KMS-11 (cell line): ENCODE measurements around the gene SLC19A1.
"Not testable (repeated sequence)": the region's sequence is repeated elsewhere in the genome, so short reads cannot be mapped to it uniquely, and the experiment has no call there.

Source experiments
- H2AFZ ChIP-seq: fragments of 200-600 bp; sonication (generic); 2 replicates; pipeline ENCODE4 v1.6.1; 2016; ENCODE audit warnings: antibody characterized with exemption, mixed run types, low read depth
- H3K27ac ChIP-seq: fragments of 200-600 bp; sonication (generic); 2 replicates; pipeline ENCODE4 v1.6.1; 2016; ENCODE audit warnings: mild to moderate bottlenecking, mixed run types
- H3K27me3 ChIP-seq: fragments of 200-600 bp; sonication (generic); 2 replicates; pipeline ENCODE4 v1.6.1; 2017; ENCODE audit warnings: mild to moderate bottlenecking, low read depth, mixed run types, moderate library complexity; ENCODE audit not compliant: insufficient read depth
- H3K36me3 ChIP-seq: fragments of 200-600 bp; sonication (generic); 2 replicates; pipeline ENCODE4 v1.6.1; 2017; ENCODE audit warnings: mild to moderate bottlenecking, mixed run types; ENCODE audit not compliant: insufficient read depth
- H3K4me1 ChIP-seq: fragments of 200-600 bp; sonication (generic); 2 replicates; pipeline ENCODE4 v1.6.1; 2016; ENCODE audit warnings: mild to moderate bottlenecking, low read depth, mixed run types; ENCODE audit not compliant: poor library complexity, severe bottlenecking
- H3K4me2 ChIP-seq: fragments of 200-600 bp; sonication (generic); 2 replicates; pipeline ENCODE4 v1.7.0; 2016; ENCODE audit warnings: mild to moderate bottlenecking, mixed run types
- H3K4me3 ChIP-seq: fragments of 200-600 bp; sonication (generic); IDR thresholded peaks from 2 replicates; pipeline ENCODE4 v1.6.1; 2017; ENCODE audit warnings: low read depth, low read length, mixed read lengths; ENCODE audit not compliant: insufficient read depth
- H3K79me2 ChIP-seq: fragments of 200-600 bp; sonication (generic); 2 replicates; pipeline ENCODE4 v1.6.1; 2016; ENCODE audit warnings: low read depth, mixed run types; ENCODE audit not compliant: insufficient read depth
- H3K9ac ChIP-seq: fragments of 200-600 bp; sonication (generic); 2 replicates; pipeline ENCODE4 v1.6.1; 2016; ENCODE audit warnings: mild to moderate bottlenecking, mixed run types
- H4K20me1 ChIP-seq: fragments of 200-600 bp; sonication (generic); 2 replicates; pipeline ENCODE4 v1.6.1; 2016; ENCODE audit warnings: mild to moderate bottlenecking, mixed run types; ENCODE audit not compliant: insufficient read depth
- TF ChIP-seq, protein P1 (sequence below): fragments of 200-600 bp; sonication (generic); conservative IDR thresholded peaks from 2 replicates; pipeline ENCODE4 v1.6.1; 2017; ENCODE audit warnings: low read depth, mild to moderate bottlenecking, antibody characterized with exemption, low read length, moderate library complexity, mixed read lengths

SLC19A1 gene

GRCh38 chr21:45506241-45506817, 35.9 kb downstream of the SLC19A1 start:
- Histone ChIP-seq H3K79me2 (no peaks in the 10 kb centered on the region), H2AFZ (no peak overlapping the region), H4K20me1 (no peaks in the 10 kb centered on the region), H3K27me3 (peaks cover 33% of the 10 kb centered on the region; the same call in 1 of the 2 replicates), H3K9ac (no peak overlapping the region), H3K4me2 (no peak overlapping the region), H3K4me3 (no peak overlapping the region), H3K27ac (no peak overlapping the region), H3K4me1 (no peaks in the 10 kb centered on the region), H3K36me3 (no peaks in the 10 kb centered on the region)
- TF ChIP-seq, protein P1, sequence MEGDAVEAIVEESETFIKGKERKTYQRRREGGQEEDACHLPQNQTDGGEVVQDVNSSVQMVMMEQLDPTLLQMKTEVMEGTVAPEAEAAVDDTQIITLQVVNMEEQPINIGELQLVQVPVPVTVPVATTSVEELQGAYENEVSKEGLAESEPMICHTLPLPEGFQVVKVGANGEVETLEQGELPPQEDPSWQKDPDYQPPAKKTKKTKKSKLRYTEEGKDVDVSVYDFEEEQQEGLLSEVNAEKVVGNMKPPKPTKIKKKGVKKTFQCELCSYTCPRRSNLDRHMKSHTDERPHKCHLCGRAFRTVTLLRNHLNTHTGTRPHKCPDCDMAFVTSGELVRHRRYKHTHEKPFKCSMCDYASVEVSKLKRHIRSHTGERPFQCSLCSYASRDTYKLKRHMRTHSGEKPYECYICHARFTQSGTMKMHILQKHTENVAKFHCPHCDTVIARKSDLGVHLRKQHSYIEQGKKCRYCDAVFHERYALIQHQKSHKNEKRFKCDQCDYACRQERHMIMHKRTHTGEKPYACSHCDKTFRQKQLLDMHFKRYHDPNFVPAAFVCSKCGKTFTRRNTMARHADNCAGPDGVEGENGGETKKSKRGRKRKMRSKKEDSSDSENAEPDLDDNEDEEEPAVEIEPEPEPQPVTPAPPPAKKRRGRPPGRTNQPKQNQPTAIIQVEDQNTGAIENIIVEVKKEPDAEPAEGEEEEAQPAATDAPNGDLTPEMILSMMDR = no peak

GRCh38 chr21:45505416-45506021, 36.7 kb downstream of the SLC19A1 start:
- Histone ChIP-seq H3K27me3 (peaks cover 33% of the 10 kb centered on the region; the same call in 1 of the 2 replicates), H2AFZ (no peak overlapping the region), H3K4me1 (no peaks in the 10 kb centered on the region), H3K36me3 (no peaks in the 10 kb centered on the region), H3K4me3 (no peak overlapping the region), H4K20me1 (no peaks in the 10 kb centered on the region), H3K27ac (no peak overlapping the region), H3K79me2 (no peaks in the 10 kb centered on the region), H3K9ac (no peak overlapping the region), H3K4me2 (no peak overlapping the region)
- TF ChIP-seq, protein P1 = no peak

DNA sequence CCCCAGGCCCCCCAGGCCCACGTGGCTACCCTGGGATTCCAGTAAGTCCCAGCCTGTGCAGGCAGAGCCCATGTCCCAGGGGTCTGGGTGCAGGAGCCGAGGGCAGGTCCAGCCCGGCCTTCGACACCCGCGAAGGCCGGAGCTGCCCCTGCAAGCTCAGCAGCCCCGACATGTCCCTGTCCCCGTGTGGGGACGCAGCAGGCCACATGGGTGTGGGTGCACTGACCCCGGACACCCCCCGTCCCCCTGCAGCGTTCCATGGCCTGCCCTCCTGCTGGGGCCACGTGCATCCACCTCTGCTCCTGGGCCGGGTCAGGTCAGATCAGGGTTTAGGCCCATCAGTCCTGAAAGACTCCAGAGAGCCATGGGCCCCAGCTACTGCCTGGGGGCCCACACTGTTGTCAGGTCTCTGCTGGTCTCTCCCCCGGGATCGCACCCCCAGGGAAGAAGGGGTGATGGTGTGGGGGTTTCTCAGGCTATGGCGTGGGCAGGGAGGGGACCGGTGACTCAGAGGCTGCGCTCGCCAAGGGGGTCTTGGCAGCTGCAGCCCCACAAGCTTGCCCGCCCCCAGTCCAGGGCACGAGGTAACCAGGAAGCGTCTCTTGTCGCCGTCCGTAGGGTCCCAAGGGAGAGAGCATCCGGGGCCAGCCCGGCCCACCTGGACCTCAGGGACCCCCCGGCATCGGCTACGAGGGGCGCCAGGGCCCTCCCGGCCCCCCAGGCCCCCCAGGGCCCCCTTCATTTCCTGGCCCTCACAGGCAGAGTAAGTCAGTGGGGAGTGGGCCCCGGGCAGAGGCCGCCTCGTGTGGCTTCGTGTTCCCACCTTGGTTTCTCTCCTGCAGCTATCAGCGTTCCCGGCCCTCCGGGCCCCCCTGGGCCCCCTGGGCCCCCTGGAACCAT, 37.5 kb downstream of the SLC19A1 start:
- no peaks in the 10 kb centered on the region for H3K79me2 ChIP-seq
- no peaks in the 10 kb centered on the region for H3K4me1 ChIP-seq
- no peak overlapping the region for H3K4me3 ChIP-seq
- peaks cover 33% of the 10 kb centered on the region; the same call in 1 of the 2 replicates for H3K27me3 ChIP-seq
- TF ChIP-seq, protein P1 = no peak
- no peak overlapping the region for H3K9ac ChIP-seq
- no peaks in the 10 kb centered on the region for H3K36me3 ChIP-seq
- no peak overlapping the region for H3K4me2 ChIP-seq
- H2AFZ ChIP-seq = no peak overlapping the region
- no peaks in the 10 kb centered on the region for H4K20me1 ChIP-seq
- H3K27ac ChIP-seq = no peak overlapping the region

DNA sequence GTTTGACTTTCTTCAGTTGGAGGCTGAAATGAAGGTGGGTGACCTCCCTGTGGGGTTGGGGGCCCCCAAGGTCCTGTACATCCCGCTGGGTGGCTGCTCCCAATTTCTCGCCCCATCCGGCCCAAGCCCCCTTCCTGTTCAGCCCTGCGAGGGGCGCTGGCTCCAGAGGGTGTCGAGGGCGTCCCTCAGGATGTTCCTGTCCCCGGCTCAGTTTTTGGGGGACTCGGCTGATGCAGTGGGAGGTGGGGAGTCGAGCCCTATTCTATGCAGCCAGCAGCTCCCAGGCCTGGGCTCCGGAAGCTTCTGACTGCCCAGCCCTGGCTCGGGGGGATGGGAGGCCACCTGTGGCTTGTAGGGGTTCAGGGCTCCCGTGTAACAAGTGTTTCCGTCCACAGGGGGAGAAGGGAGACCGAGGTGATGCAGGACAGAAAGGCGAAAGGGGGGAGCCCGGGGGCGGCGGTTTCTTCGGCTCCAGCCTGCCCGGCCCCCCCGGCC, 38.2 kb downstream of the SLC19A1 start:
- Histone ChIP-seq H3K4me3 (no peak overlapping the region), H3K36me3 (no peaks in the 10 kb centered on the region), H4K20me1 (no peaks in the 10 kb centered on the region), H3K4me1 (no peaks in the 10 kb centered on the region), H3K79me2 (no peaks in the 10 kb centered on the region), H3K27ac (no peak overlapping the region), H3K4me2 (no peak overlapping the region), H3K27me3 (peaks cover 34% of the 10 kb centered on the region; the same call in 1 of the 2 replicates), H2AFZ (no peak overlapping the region), H3K9ac (no peak overlapping the region)
- TF ChIP-seq, protein P1 = no peak

DNA sequence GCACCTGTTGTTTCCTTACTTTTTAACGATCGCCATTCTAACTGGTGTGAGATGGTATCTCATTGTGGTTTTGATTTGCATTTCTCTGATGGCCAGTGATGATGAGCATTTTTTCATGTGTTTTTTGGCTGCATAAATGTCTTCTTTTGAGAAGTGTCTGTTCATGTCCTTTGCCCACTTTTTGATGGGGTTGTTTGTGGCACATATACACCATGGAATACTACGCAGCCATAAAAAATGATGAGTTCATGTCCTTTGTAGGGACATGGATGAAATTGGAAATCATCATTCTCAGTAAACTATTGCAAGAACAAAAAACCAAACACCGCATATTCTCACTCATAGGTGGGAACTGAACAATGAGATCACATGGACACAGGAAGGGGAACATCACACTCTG, 39.0 kb downstream of the SLC19A1 start:
- H3K79me2 ChIP-seq, H3K4me1 ChIP-seq, H4K20me1 ChIP-seq, H2AFZ ChIP-seq, H3K27ac ChIP-seq, H3K36me3 ChIP-seq, H3K4me2 ChIP-seq, H3K9ac ChIP-seq, H3K4me3 ChIP-seq: not testable (repeated sequence)
- peaks cover 37% of the 10 kb centered on the region; the same call in 1 of the 2 replicates for H3K27me3 ChIP-seq
